GM21528 (cell line): ENCODE data around the gene AGXT.
"Not testable (repeated sequence)": the region's sequence is repeated elsewhere in the genome, so short reads cannot be mapped to it uniquely, and the experiment has no call there.

Experiments used
- ATAC-seq: cut with Tn5 transposase; IDR thresholded peaks from one replicate; pipeline ENCODE4 v1.9.1; 2021; ENCODE audit warnings: mild to moderate bottlenecking, moderate library complexity; ENCODE audit not compliant: unreplicated experiment, low FRiP score

The AGXT gene

GRCh38 chr2:240839152-240840143, 29.2 kb upstream of the AGXT start:
- ATAC-seq: no peak

GRCh38 chr2:240840435-240841060, 28.1 kb upstream of the AGXT start:
- ATAC-seq: no peak

GRCh38 chr2:240846309-240846708, 22.3 kb upstream of the AGXT start:
- not testable (repeated sequence) for ATAC-seq

GRCh38 chr2:240846873-240847595, 21.6 kb upstream of the AGXT start:
- no peak for ATAC-seq

GRCh38 chr2:240847817-240848216, 20.8 kb upstream of the AGXT start:
- no peak for ATAC-seq

- no peak for ATAC-seq
These were observed 19.5 kb upstream of the AGXT start for GRCh38 chr2:240848900-240849680.

- no peak for ATAC-seq
These were observed 18.6 kb upstream of the AGXT start for GRCh38 chr2:240850026-240850425.

- no peak for ATAC-seq
These were observed 17.9 kb upstream of the AGXT start for GRCh38 chr2:240850756-240851077.

- ATAC-seq: no peak
These were observed 17.3 kb upstream of the AGXT start for GRCh38 chr2:240851078-240851991.

- no peak for ATAC-seq
These were observed 15.8 kb upstream of the AGXT start for GRCh38 chr2:240852671-240853314.

GRCh38 chr2:240855670-240856069, 13.0 kb upstream of the AGXT start:
- no peak for ATAC-seq

GRCh38 chr2:240856151-240856980, 12.3 kb upstream of the AGXT start:
- no peak for ATAC-seq

GRCh38 chr2:240857039-240858008, 11.3 kb upstream of the AGXT start:
- no peak for ATAC-seq

- ATAC-seq: no peak
These were observed 10.3 kb upstream of the AGXT start for GRCh38 chr2:240858321-240858720.

GRCh38 chr2:240858871-240859270, 9.8 kb upstream of the AGXT start:
- no peak for ATAC-seq

GRCh38 chr2:240861547-240861946, 7.1 kb upstream of the AGXT start:
- ATAC-seq: no peak

- ATAC-seq: no peak
These were observed 4.1 kb upstream of the AGXT start for GRCh38 chr2:240864475-240864874.
